DOHH2 (cell line): ENCODE measurements around the gene CYSLTR1.

Experiments
- H3F3A ChIP-seq: fragments of 200-600 bp; sonication (generic), shearing (Covaris generic); 2 replicates; pipeline ENCODE4 v1.6.0; 2016; ENCODE audit warnings: antibody characterized with exemption, mild to moderate bottlenecking; ENCODE audit not compliant: control insufficient read depth, insufficient read depth
- H3K27ac ChIP-seq: fragments of 200-600 bp; sonication (generic); 2 replicates; pipeline ENCODE4 v1.5.1; 2014; ENCODE audit warnings: low read depth, mild to moderate bottlenecking, low read length, moderate library complexity
- H3K27me3 ChIP-seq: fragments of 200-600 bp; sonication (generic); 2 replicates; pipeline ENCODE4 v1.6.1; 2014; ENCODE audit warnings: mild to moderate bottlenecking, low read length, mixed read lengths; ENCODE audit not compliant: control insufficient read depth
- H3K36me3 ChIP-seq: fragments of 200-600 bp; sonication (generic); 2 replicates; pipeline ENCODE4 v1.6.1; 2014; ENCODE audit warnings: mild to moderate bottlenecking, low read length, moderate library complexity, mixed read lengths; ENCODE audit not compliant: control insufficient read depth
- H3K4me1 ChIP-seq: fragments of 200-600 bp; sonication (generic); 2 replicates; pipeline ENCODE4 v1.6.1; 2014; ENCODE audit warnings: mild to moderate bottlenecking, low read length, mixed read lengths; ENCODE audit not compliant: control insufficient read depth
- H3K4me2 ChIP-seq: fragments of 200-600 bp; sonication (generic); 2 replicates; pipeline ENCODE4 v1.6.0; 2014; ENCODE audit warnings: mild to moderate bottlenecking, low read length, moderate library complexity
- H3K4me3 ChIP-seq: fragments of 200-600 bp; sonication (generic); 2 replicates; pipeline ENCODE4 v1.5.1; 2014; ENCODE audit warnings: mild to moderate bottlenecking, low read length, mixed read lengths
- H3K79me2 ChIP-seq: fragments of 200-600 bp; sonication (generic); 2 replicates; pipeline ENCODE4 v1.6.1; 2014; ENCODE audit warnings: mild to moderate bottlenecking, low read length, mixed read lengths; ENCODE audit not compliant: control insufficient read depth
- H3K9me2 ChIP-seq: fragments of 200-600 bp; sonication (generic); replicated peaks from 2 replicates; pipeline ENCODE4 v1.6.1; 2014; ENCODE audit warnings: mild to moderate bottlenecking, low read length, mixed read lengths; ENCODE audit not compliant: control insufficient read depth
- H3K9me3 ChIP-seq: fragments of 200-600 bp; sonication (generic); 2 replicates; pipeline ENCODE4 v1.6.1; 2014; ENCODE audit warnings: antibody characterized with exemption, low read length, mixed read lengths; ENCODE audit not compliant: control insufficient read depth, insufficient read depth
- H4K20me1 ChIP-seq: fragments of 200-600 bp; sonication (generic); 2 replicates; pipeline ENCODE4 v1.6.0; 2014; ENCODE audit warnings: low read depth, mild to moderate bottlenecking, antibody characterized with exemption, low read length, moderate library complexity; ENCODE audit not compliant: control insufficient read depth, insufficient read depth
- CTCF ChIP-seq: fragments of 200-600 bp; sonication (generic); IDR thresholded peaks from one replicate; pipeline ENCODE4 v1.5.1; 2014; ENCODE audit warnings: antibody characterized with exemption, mild to moderate bottlenecking, low read depth, low read length; ENCODE audit not compliant: poor library complexity, severe bottlenecking
- EZH2phosphoT487 ChIP-seq: fragments of 200-600 bp; sonication (generic); IDR thresholded peaks from 2 replicates; pipeline ENCODE4 v1.6.1; 2017; ENCODE audit warnings: borderline replicate concordance, mild to moderate bottlenecking, antibody characterized with exemption, low read length, moderate library complexity, mixed read lengths

Gene CYSLTR1

GRCh38 chrX:78327370-78328086 lies at the start of gene CYSLTR1:
TSS of gene CYSLTR1 (minus strand) at chrX:78327611. CDS start at chrX:78273746, 53,865 bp downstream.
- peak within 1 kb of the TSS; percentile 64 for H3K4me2 ChIP-seq
- H4K20me1 ChIP-seq = no peaks in the 10 kb centered on the region
- H3K36me3 ChIP-seq = no peaks in the 10 kb centered on the region
- H3K27me3 ChIP-seq = no peaks in the 10 kb centered on the region
- no peaks in the 10 kb centered on the region for H3K9me3 ChIP-seq
- TF ChIP-seq CTCF = no peak
- H3K27ac ChIP-seq = no peak within 1 kb of the TSS
- no peaks in the 10 kb centered on the region for H3F3A ChIP-seq
- H3K4me3 ChIP-seq = peak within 1 kb of the TSS; percentile 58
- peaks cover 35% of the 10 kb centered on the region for H3K4me1 ChIP-seq
- H3K9me2 ChIP-seq = no peaks in the 10 kb centered on the region
- H3K79me2 ChIP-seq = no peaks in the 10 kb centered on the region

- H3F3A ChIP-seq = no peaks in the 10 kb centered on the region
- no peak overlapping the region for H3K4me2 ChIP-seq
- no peaks in the 10 kb centered on the region for H3K27me3 ChIP-seq
- TF ChIP-seq EZH2phosphoT487 (no peak), CTCF (no peak)
- H3K4me3 ChIP-seq = no peak overlapping the region
- H3K79me2 ChIP-seq = no peaks in the 10 kb centered on the region
- H3K4me1 ChIP-seq = no peaks in the 10 kb centered on the region
- no peaks in the 10 kb centered on the region for H3K36me3 ChIP-seq
- H4K20me1 ChIP-seq = no peaks in the 10 kb centered on the region
- no peaks in the 10 kb centered on the region for H3K9me2 ChIP-seq
- no peaks in the 10 kb centered on the region for H3K9me3 ChIP-seq
- no peak overlapping the region for H3K27ac ChIP-seq
Measured at GRCh38 chrX:78377186-78377585, 49.8 kb upstream of the CYSLTR1 start.

- no peak overlapping the region for H3K4me3 ChIP-seq
- H3K27me3 ChIP-seq = no peaks in the 10 kb centered on the region
- H3K4me1 ChIP-seq = no peaks in the 10 kb centered on the region
- no peaks in the 10 kb centered on the region for H3K79me2 ChIP-seq
- no peaks in the 10 kb centered on the region for H3K9me2 ChIP-seq
- H3F3A ChIP-seq = no peaks in the 10 kb centered on the region
- no peaks in the 10 kb centered on the region for H4K20me1 ChIP-seq
- H3K27ac ChIP-seq = no peak overlapping the region
- H3K4me2 ChIP-seq = no peak overlapping the region
- H3K9me3 ChIP-seq = no peaks in the 10 kb centered on the region
- TF ChIP-seq EZH2phosphoT487 = no peak
- no peaks in the 10 kb centered on the region for H3K36me3 ChIP-seq
Measured at GRCh38 chrX:78375894-78376293, 48.5 kb upstream of the CYSLTR1 start.

GRCh38 chrX:78366576-78366975 lies 39.2 kb upstream of the CYSLTR1 start:
- H3K9me3 ChIP-seq = no peaks in the 10 kb centered on the region
- H3K27me3 ChIP-seq = no peaks in the 10 kb centered on the region
- TF ChIP-seq EZH2phosphoT487 (no peak), CTCF (no peak)
- H3K4me3 ChIP-seq = no peak overlapping the region
- no peak overlapping the region for H3K27ac ChIP-seq
- H3K4me1 ChIP-seq = no peaks in the 10 kb centered on the region
- no peaks in the 10 kb centered on the region for H3K9me2 ChIP-seq
- no peak overlapping the region for H3K4me2 ChIP-seq
- no peaks in the 10 kb centered on the region for H3K36me3 ChIP-seq
- H3F3A ChIP-seq = no peaks in the 10 kb centered on the region
- H3K79me2 ChIP-seq = no peaks in the 10 kb centered on the region
- H4K20me1 ChIP-seq = no peaks in the 10 kb centered on the region
